SU-DHL-6 (cell line): Measurements from ENCODE around the gene WDR75.

Source experiments
- CTCF ChIP-seq: fragments of 200-600 bp; sonication (generic); IDR thresholded peaks from one replicate; pipeline ENCODE4 v1.5.1; 2017; ENCODE audit warnings: antibody characterized with exemption, mild to moderate bottlenecking, low read length, moderate library complexity; ENCODE audit not compliant: insufficient read depth, poor library complexity, severe bottlenecking
- EZH2phosphoT487 ChIP-seq: fragments of 200-600 bp; sonication (generic), shearing (Covaris generic); conservative IDR thresholded peaks from 2 replicates; pipeline ENCODE4 v1.6.1; 2018; ENCODE audit warnings: mild to moderate bottlenecking, antibody characterized with exemption, low read length, moderate library complexity, mixed read lengths

GRCh38 chr2:189421644-189422043 lies 19.6 kb upstream of the WDR75 start:
- TF ChIP-seq CTCF, result no peak
- no peak for TF ChIP-seq EZH2phosphoT487
